ENCODE results near the gene CARD11. TPM values are rescaled to one million over a fixed set of nuclear protein-coding genes. Genes with fewer than 3 reads are reported as not detected.
"Not testable (repeated sequence)": the region's sequence is repeated elsewhere in the genome, so short reads cannot be mapped to it uniquely, and the experiment has no call there.

CARD11 gene
- total RNA-seq, 6 experiments from 2014 or later: not detected

DNA sequence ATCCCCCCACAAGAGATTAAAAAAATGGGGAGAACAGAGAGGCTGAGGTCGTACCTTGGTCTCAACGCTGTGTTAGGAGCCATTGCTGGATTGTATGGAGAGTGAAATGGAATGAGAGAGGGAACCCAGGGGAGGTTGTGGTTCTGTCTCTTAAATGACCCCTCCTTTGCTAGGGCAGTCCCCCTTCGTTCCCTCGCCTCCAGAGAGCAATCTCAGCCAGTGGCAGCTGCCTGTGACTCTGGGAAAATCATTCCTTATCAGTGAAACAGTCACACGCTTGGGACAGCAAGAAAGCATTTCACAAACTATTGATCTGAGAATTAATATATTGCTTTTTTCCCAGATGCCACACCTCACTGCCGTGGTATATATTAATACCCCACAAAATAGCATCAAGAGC is 12.0 kb upstream of the CARD11 start:
- peaks cover 33% of the 10 kb centered on the region; the same call in 1 of the 2 replicates for H3K9me3 Mint-ChIP-seq
- H3K36me3 Mint-ChIP-seq (ENCODE audit: low read depth): no peaks in the 10 kb centered on the region
- no peaks in the 10 kb centered on the region for H3K4me1 Mint-ChIP-seq (ENCODE audit: low read depth)
- H3K4me3 Mint-ChIP-seq: no peak overlapping the region
- no peaks in the 10 kb centered on the region for H3K27me3 Mint-ChIP-seq (ENCODE audit: insufficient read depth)
- no peak overlapping the region for H3K27ac Mint-ChIP-seq
- TF ChIP-seq, protein P1, sequence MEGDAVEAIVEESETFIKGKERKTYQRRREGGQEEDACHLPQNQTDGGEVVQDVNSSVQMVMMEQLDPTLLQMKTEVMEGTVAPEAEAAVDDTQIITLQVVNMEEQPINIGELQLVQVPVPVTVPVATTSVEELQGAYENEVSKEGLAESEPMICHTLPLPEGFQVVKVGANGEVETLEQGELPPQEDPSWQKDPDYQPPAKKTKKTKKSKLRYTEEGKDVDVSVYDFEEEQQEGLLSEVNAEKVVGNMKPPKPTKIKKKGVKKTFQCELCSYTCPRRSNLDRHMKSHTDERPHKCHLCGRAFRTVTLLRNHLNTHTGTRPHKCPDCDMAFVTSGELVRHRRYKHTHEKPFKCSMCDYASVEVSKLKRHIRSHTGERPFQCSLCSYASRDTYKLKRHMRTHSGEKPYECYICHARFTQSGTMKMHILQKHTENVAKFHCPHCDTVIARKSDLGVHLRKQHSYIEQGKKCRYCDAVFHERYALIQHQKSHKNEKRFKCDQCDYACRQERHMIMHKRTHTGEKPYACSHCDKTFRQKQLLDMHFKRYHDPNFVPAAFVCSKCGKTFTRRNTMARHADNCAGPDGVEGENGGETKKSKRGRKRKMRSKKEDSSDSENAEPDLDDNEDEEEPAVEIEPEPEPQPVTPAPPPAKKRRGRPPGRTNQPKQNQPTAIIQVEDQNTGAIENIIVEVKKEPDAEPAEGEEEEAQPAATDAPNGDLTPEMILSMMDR (IDR thresholded peaks at IDR 0.05): no peak
- no peak for DNase-seq

DNA sequence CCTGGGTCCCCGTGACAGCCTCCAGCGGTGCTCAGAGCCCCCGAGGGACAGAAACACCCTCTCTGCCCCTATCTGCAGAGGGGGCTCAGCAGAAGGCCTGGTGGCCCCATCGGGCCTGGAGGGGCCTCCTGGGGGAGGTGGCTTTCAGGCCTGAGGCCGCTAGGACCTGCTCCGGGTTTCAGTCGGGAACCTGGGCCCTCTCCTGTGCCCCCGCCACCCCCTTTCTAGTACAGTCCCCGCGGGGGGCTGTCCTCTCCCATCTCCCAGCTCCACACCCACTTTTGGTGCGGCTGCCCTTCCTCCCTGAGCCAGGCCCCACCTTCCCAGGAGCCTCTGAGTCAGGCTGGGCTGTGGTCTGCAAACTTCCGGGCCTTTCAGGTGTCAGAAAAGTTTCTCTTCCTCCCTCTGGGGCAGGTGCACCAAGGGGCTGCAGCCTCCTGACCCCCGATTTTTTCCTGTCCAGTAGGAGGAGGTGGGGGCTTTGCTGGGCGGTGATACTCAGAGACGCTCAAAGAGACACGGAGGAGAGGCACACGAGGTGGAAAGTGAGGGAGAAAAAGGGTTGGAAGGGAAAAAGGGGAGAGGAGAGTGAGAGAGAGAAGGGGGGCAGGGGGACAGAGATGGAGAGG is 692 bp downstream of the CARD11 start:
- Mint-ChIP-seq H3K36me3 (ENCODE audit: low read depth) (peaks cover 6% of the 10 kb centered on the region; the same call in 1 of the 2 replicates), H3K4me3 (no peak overlapping the region)

DNA sequence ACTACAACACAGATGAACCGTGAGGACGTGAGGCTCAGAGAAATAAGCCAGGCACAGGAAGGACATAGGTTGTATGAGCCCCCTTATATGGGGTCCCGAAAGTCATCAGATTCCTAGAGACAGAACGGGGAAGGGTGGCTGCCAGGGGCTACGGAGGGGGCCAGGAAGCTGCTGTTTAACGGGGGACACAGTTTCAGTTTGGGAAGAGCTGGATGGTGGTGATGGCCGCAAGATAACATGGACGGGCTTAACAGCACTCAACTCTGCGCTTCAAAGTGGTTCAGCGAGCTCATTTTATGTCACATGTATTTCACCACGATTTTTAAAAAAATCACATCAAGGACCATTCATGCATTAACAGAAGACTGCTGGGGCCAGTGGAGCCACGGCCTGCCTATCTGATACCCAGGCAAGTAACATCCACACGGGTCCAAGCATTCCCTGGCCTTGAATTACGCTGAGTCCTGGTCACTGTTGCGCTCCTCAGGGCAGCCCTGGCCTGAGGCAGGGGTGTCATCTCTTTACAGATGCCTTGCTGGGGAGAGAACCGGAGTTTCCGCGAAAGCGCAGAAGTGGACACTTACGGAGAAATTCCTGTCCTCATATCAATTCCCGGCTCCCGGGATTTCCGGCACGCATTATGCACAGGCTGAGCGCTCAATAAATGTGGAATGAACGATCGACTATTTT is 1.5 kb downstream of the CARD11 start:
- peaks cover 40% of the 10 kb centered on the region for H3K9me3 Mint-ChIP-seq
- no peak for DNase-seq
- H3K27me3 Mint-ChIP-seq (ENCODE audit: insufficient read depth): peaks cover under 1% of the 10 kb centered on the region; the same call in 1 of the 2 replicates
- no peak overlapping the region for H3K27ac Mint-ChIP-seq
- H3K4me3 Mint-ChIP-seq: no peak overlapping the region
- H3K36me3 Mint-ChIP-seq (ENCODE audit: low read depth): peaks cover 6% of the 10 kb centered on the region; the same call in 1 of the 2 replicates
- H3K4me1 Mint-ChIP-seq (ENCODE audit: low read depth): no peaks in the 10 kb centered on the region
- TF ChIP-seq, protein P1 (IDR thresholded peaks at IDR 0.05): no peak

More for the DNA sequence above, 692 bp downstream of the CARD11 start:
- no peak overlapping the region for H3K27ac Mint-ChIP-seq
- TF ChIP-seq, protein P1 (IDR thresholded peaks at IDR 0.05): no peak
- peaks cover 40% of the 10 kb centered on the region for H3K9me3 Mint-ChIP-seq
- H3K27me3 Mint-ChIP-seq (ENCODE audit: insufficient read depth): peaks cover 2% of the 10 kb centered on the region; the same call in 1 of the 2 replicates
- no peaks in the 10 kb centered on the region for H3K4me1 Mint-ChIP-seq (ENCODE audit: low read depth)
- no peak for DNase-seq

DNA sequence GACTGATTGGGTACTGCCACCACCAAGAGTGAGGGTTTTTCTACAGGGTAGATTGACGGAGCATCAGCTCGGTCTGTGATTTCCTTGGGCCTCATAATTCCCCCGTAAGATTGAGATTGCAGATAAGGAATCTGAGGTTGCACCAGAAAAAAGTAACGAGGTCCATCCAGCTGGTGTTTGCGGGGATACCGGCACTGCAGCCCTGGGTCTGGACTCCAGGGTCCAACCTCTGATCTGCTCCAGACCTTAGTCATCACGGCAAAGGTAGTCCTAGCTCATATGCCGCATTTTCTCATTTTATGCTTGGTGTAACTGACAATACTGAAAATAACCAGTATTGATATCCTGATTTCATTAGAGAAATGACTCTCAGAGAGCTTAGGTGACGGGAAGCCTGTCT is 3.9 kb downstream of the CARD11 start:
- Mint-ChIP-seq H3K9me3 (peaks cover 38% of the 10 kb centered on the region), H3K27me3 (ENCODE audit: insufficient read depth) (no peaks in the 10 kb centered on the region; the same call in 1 of the 2 replicates), H3K4me1 (ENCODE audit: low read depth) (no peaks in the 10 kb centered on the region), H3K36me3 (ENCODE audit: low read depth) (peaks cover 6% of the 10 kb centered on the region; the same call in 1 of the 2 replicates), H3K4me3 (no peak overlapping the region), H3K27ac (no peak overlapping the region)
- TF ChIP-seq, protein P1 (IDR thresholded peaks at IDR 0.05): no peak
- DNase-seq: no peak

DNA sequence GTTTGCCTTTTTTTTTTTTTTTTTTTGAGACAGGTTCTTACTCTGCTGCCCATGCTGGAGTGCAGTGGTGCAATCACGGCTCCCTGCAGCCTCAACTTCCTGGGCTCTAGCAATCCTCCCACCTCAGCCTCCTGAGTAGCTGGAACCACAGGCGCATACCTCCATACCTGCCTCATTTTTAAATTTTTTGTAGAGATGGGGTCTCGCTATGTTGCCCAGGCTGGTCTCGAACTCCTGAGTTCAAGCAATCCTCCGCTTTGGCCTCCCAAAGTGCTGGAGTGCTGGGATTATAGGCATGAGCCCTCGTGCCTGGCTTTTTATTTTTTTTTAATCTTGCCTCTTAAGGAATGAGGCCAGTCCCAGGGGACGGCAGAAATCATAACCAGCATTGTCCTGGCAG is 5.7 kb downstream of the CARD11 start:
- H3K4me3 Mint-ChIP-seq; H3K36me3 Mint-ChIP-seq (ENCODE audit: low read depth); H3K27me3 Mint-ChIP-seq (ENCODE audit: insufficient read depth); H3K4me1 Mint-ChIP-seq (ENCODE audit: low read depth); DNase-seq; H3K27ac Mint-ChIP-seq: not testable (repeated sequence)
- H3K9me3 Mint-ChIP-seq: peaks cover 42% of the 10 kb centered on the region

DNA sequence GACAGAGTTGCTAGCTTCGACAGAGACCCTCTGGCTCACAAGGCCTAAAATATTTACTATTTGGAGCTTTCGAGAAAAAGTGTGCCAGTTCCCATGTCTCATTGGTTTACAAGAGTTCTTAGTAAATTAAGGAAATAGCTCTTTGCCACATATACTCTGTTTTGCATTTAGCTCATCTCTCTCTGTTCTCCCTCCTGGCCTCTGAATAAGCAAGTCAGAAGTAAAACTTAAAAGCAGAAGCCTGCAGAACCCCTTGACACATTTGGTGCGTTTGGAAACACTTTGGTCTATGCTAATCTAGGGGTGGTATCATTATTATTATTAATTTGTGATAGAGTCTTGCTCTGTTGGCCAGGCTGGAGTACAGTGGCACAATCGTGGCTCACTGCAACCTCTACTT is 6.4 kb downstream of the CARD11 start:
- H3K9me3 Mint-ChIP-seq: peaks cover 38% of the 10 kb centered on the region
- H3K36me3 Mint-ChIP-seq (ENCODE audit: low read depth): peaks cover 6% of the 10 kb centered on the region; the same call in 1 of the 2 replicates
- no peak overlapping the region for H3K4me3 Mint-ChIP-seq
- H3K27me3 Mint-ChIP-seq (ENCODE audit: insufficient read depth): peaks cover under 1% of the 10 kb centered on the region; the same call in 1 of the 2 replicates
- DNase-seq: no peak
- no peaks in the 10 kb centered on the region for H3K4me1 Mint-ChIP-seq (ENCODE audit: low read depth)
- TF ChIP-seq, protein P1 (IDR thresholded peaks at IDR 0.05): no peak
- H3K27ac Mint-ChIP-seq: no peak overlapping the region

Measured in HFFc6 (cell line).